A549 (cell line): ENCODE measurements around the gene GABBR2. TPM values are rescaled to one million over a fixed set of nuclear protein-coding genes. Genes with fewer than 3 reads are reported as not detected.

Experiments used
- ATAC-seq, 2 experiments: fragments of 200-7000 bp in 1 of 2; fragments of >200 bp in 1 of 2; cut with Nextera tagmentation in 1 of 2; cut with Tn5 transposase in 1 of 2; 3 replicates each; pipeline versions ENCODE4 v1.8.0 to v1.9.1; 2018 to 2020; ENCODE audit warnings: mild to moderate bottlenecking in 1 of 2, moderate library complexity in 1 of 2
- CTCF ChIA-PET: fragments of 300-600 bp; sonication (Branson Sonifier 250); formaldehyde crosslinking; extraction: SDS; loops from one replicate; lab custom pipeline; 2021; ENCODE audit warnings: antibody characterized with exemption, inconsistent platforms; lab: Yijun Ruan, JAX
- POLR2A ChIA-PET: fragments of 350-600 bp; formaldehyde crosslinking; extraction: SDS; loops from one replicate; lab custom pipeline; 2021; ENCODE audit warnings: antibody characterized with exemption, inconsistent platforms; lab: Yijun Ruan, JAX
- DNase-seq, 2 experiments: peaks; one replicate each; pipeline versions ENCODE4 v3.0.0 to v3.0.0-alpha.2; 2011 to 2016; ENCODE audit warnings: low read depth in 1 of 2, low spot score in 1 of 2
- FAIRE-seq: peaks from 2 replicates; lab custom pipeline; 2011; peaks lifted over from hg19 to GRCh38; lab: Jason Lieb, UNC
- H3K27ac ChIP-seq, 2 experiments: fragments of >200 bp; sonication (Bioruptor Twin); formaldehyde crosslinking; 3 replicates each; pipeline ENCODE4 v1.5.1; 2016 to 2017
- H3K4me1 ChIP-seq: fragments of >200 bp; sonication (Bioruptor Twin); formaldehyde crosslinking; 3 replicates; pipeline ENCODE4 v1.6.1; 2016
- H3K4me2 ChIP-seq: fragments of >200 bp; sonication (Bioruptor Twin); formaldehyde crosslinking; 3 replicates; pipeline ENCODE4 v1.6.1; 2016
- H3K4me3 ChIP-seq: fragments of >200 bp; sonication (Bioruptor Twin); formaldehyde crosslinking; 3 replicates; pipeline ENCODE4 v1.5.1; 2016
- H3K9me3 ChIP-seq: fragments of >200 bp; sonication (Bioruptor Twin); formaldehyde crosslinking; 3 replicates; pipeline ENCODE4 v1.6.1; 2016
- CBX2 ChIP-seq: fragments of 200-600 bp; sonication (generic); IDR thresholded peaks from 2 replicates; pipeline ENCODE4 v1.6.1; 2016; ENCODE audit warnings: low read depth, mild to moderate bottlenecking, borderline replicate concordance
- CBX8 ChIP-seq: fragments of 200-600 bp; sonication (generic); IDR thresholded peaks from 2 replicates; pipeline ENCODE4 v1.6.1; 2016
- CEBPB ChIP-seq, 2 experiments: fragments of >200 bp in 1 of 2; sonication (Bioruptor Twin) in 1 of 2; formaldehyde crosslinking in 1 of 2; IDR thresholded peaks; 2 replicates each; pipeline ENCODE4 v1.6.1; 2012 to 2016
- EHF ChIP-seq: fragments of 250-450 bp; sonication (Bioruptor Pico); IDR thresholded peaks from 2 replicates; pipeline ENCODE4 v1.5.0; 2020; ENCODE audit warnings: mild to moderate bottlenecking
- EHMT2 ChIP-seq: fragments of 200-600 bp; sonication (generic); IDR thresholded peaks from 2 replicates; pipeline ENCODE4 v1.6.1; 2016; ENCODE audit warnings: antibody characterized with exemption, low read depth, mild to moderate bottlenecking, moderate library complexity
- EP300 ChIP-seq, 2 experiments: fragments of >200 bp; sonication (Bioruptor Twin); formaldehyde crosslinking; IDR thresholded peaks; 2 replicates in 1 of 2; 3 replicates in 1 of 2; pipeline ENCODE4 v1.6.1; 2016 to 2017
- FOSB ChIP-seq: fragments of 250-450 bp; sonication (Bioruptor Pico); IDR thresholded peaks from 2 replicates; pipeline ENCODE4 v1.5.0; 2020; ENCODE audit warnings: mild to moderate bottlenecking, moderate library complexity
- GATA3 ChIP-seq: IDR thresholded peaks from 2 replicates; pipeline ENCODE4 v1.6.1; 2012; ENCODE audit warnings: borderline replicate concordance
- HOXB13 ChIP-seq: fragments of 250-450 bp; sonication (Bioruptor Pico); IDR thresholded peaks from 2 replicates; pipeline ENCODE4 v1.5.0; 2020; ENCODE audit warnings: low read depth, mild to moderate bottlenecking, moderate library complexity
- HOXB5 ChIP-seq: fragments of 250-450 bp; sonication (Bioruptor Pico); IDR thresholded peaks from 2 replicates; pipeline ENCODE4 v1.5.0; 2020; ENCODE audit warnings: mild to moderate bottlenecking, moderate library complexity
- JUN ChIP-seq, 2 experiments: fragments of >200 bp; sonication (Bioruptor Twin); formaldehyde crosslinking; IDR thresholded peaks; 2 replicates in 1 of 2; 3 replicates in 1 of 2; pipeline ENCODE4 v1.6.1; 2016 to 2017
- JUNB ChIP-seq: fragments of >200 bp; sonication (Bioruptor Twin); formaldehyde crosslinking; IDR thresholded peaks from 2 replicates; pipeline ENCODE4 v1.6.1; 2016
- MAFK ChIP-seq: fragments of 450-650 bp; IDR thresholded peaks from 2 replicates; pipeline ENCODE4 v1.6.1; 2014; ENCODE audit not compliant: partially characterized antibody
- MAZ ChIP-seq: fragments of 150-350 bp; IDR thresholded peaks from 2 replicates; pipeline ENCODE4 v1.6.1; 2014; ENCODE audit warnings: antibody characterized with exemption, low read depth, low read length, borderline replicate concordance
- NFE2L2 ChIP-seq: fragments of 150-350 bp; conservative IDR thresholded peaks from 2 replicates; pipeline ENCODE4 v1.6.1; 2014; ENCODE audit warnings: low read length
- NPAS2 ChIP-seq: fragments of 250-450 bp; sonication (Bioruptor Pico); IDR thresholded peaks from 2 replicates; pipeline ENCODE4 v1.8.0; 2022; ENCODE audit warnings: mild to moderate bottlenecking, moderate library complexity, borderline replicate concordance
- PHF8 ChIP-seq: fragments of 200-600 bp; sonication (generic); IDR thresholded peaks from 2 replicates; pipeline ENCODE4 v1.6.1; 2016; ENCODE audit warnings: low read depth, mild to moderate bottlenecking, antibody characterized with exemption, moderate library complexity, borderline replicate concordance
- RCOR1 ChIP-seq: fragments of 150-350 bp; IDR thresholded peaks from 2 replicates; pipeline ENCODE4 v1.6.1; 2014; ENCODE audit warnings: antibody characterized with exemption, low read length, low read depth
- TFCP2L1 ChIP-seq: fragments of 250-450 bp; sonication (Bioruptor Pico); IDR thresholded peaks from 2 replicates; pipeline ENCODE4 v1.5.0; 2021; ENCODE audit warnings: mild to moderate bottlenecking
- ZNF302 ChIP-seq: fragments of 250-450 bp; sonication (Bioruptor Pico); IDR thresholded peaks from 2 replicates; pipeline ENCODE4 v1.9.0; 2021; ENCODE audit warnings: inconsistent platforms, mild to moderate bottlenecking, moderate library complexity
- WGBS: methylation state at CpG from one replicate; pipeline ENCODE4 v1.1.6; 2017; ENCODE audit errors: missing lambda C conversion rate; 5-methylcytosine and 5-hydroxymethylcytosine counted together
- polyA plus RNA-seq, 4 experiments: library from polyadenylated mRNA; depleted of rRNA in 3 of 4; stranded (reverse); fragments of >200 nt; fragmentation: RNase III in 1 of 4; extraction: RNeasy Plus Mini Kit Qiagen cat#74134 plus additional on column Dnase treatment in 1 of 4; gene quantifications; 2 replicates in 3 of 4; 3 replicates in 1 of 4; pipeline ENCODE4 v1.2.3, GENCODE V29; 2011 to 2017
- TF ChIP-seq, protein P1 (sequence below): fragments of 450-650 bp; IDR thresholded peaks from 2 replicates; pipeline ENCODE4 v1.6.1; 2014; ENCODE audit warnings: antibody characterized with exemption
- TF ChIP-seq, protein P2 (sequence below): IDR thresholded peaks from 2 replicates; pipeline ENCODE4 v1.6.1; 2012
- TF ChIP-seq, protein P3 (sequence below): IDR thresholded peaks from 2 replicates; pipeline ENCODE4 v1.6.1; 2012
- TF ChIP-seq, protein P4 (sequence below): fragments of 200-600 bp; sonication (generic); IDR thresholded peaks from 2 replicates; pipeline ENCODE4 v1.6.1; 2016; ENCODE audit warnings: antibody characterized with exemption, mild to moderate bottlenecking, moderate library complexity
- TF ChIP-seq, protein P5 (sequence below): fragments of 250-450 bp; sonication (Bioruptor Pico); IDR thresholded peaks from 2 replicates; pipeline ENCODE4 v1.5.0; 2021; ENCODE audit warnings: mild to moderate bottlenecking, moderate library complexity, borderline replicate concordance
- TF ChIP-seq, protein P6 (sequence below): fragments of >200 bp; sonication (Bioruptor Twin); formaldehyde crosslinking; IDR thresholded peaks from 2 replicates; pipeline ENCODE4 v1.6.1; 2016

Gene GABBR2
- polyA plus RNA-seq, 2 of the 4 experiments (the other 2 are of a cell fraction) = 0.08 to 0.57 TPM

DNA sequence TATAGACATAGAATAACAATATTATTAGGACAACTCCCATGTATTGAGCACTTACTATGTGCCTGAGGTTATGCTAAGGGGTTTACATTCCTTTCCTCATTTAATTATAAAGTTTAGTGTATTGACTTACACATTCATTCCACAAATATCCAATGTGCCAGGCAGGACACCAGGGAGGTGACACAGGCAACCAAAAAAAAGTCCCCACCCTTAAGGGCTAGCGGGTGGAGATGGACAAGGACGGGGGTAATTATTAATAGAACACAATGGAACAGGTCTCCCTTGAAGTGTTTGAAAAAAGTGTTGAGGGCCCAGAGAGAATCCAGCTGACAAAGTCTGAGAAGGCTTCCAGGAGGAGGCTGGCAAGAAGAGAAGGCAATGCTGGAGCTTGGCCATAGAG lies 459.0 kb downstream of the GABBR2 start:
- TF ChIP-seq GATA3 (no peak), PHF8 (no peak), NPAS2 (CRISPR knock-in tag) (no peak), TFCP2L1 (CRISPR knock-in tag) (no peak)
- TF ChIP-seq, protein P1, sequence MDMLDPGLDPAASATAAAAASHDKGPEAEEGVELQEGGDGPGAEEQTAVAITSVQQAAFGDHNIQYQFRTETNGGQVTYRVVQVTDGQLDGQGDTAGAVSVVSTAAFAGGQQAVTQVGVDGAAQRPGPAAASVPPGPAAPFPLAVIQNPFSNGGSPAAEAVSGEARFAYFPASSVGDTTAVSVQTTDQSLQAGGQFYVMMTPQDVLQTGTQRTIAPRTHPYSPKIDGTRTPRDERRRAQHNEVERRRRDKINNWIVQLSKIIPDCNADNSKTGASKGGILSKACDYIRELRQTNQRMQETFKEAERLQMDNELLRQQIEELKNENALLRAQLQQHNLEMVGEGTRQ = no peak
- ATAC-seq (no peak), FAIRE-seq (no peak), DNase-seq (no peak)
- Histone ChIP-seq H3K4me2 (peak overlapping the region; percentile 32), H3K9me3 (no peaks in the 10 kb centered on the region), H3K4me1 (peaks cover 81% of the 10 kb centered on the region), H3K4me3 (no peak overlapping the region), H3K27ac (peak overlapping the region; percentile 68 to 86)
- ChIA-PET CTCF (interaction anchor here (2.5 kb wide), 1 partner anchor 27 kb away, joined by 10 read pairs; no protein-coding TSS in a partner anchor), POLR2A (no interaction called here)
- 41% methylated on average over 2 of the region's 2 CpGs for WGBS

DNA sequence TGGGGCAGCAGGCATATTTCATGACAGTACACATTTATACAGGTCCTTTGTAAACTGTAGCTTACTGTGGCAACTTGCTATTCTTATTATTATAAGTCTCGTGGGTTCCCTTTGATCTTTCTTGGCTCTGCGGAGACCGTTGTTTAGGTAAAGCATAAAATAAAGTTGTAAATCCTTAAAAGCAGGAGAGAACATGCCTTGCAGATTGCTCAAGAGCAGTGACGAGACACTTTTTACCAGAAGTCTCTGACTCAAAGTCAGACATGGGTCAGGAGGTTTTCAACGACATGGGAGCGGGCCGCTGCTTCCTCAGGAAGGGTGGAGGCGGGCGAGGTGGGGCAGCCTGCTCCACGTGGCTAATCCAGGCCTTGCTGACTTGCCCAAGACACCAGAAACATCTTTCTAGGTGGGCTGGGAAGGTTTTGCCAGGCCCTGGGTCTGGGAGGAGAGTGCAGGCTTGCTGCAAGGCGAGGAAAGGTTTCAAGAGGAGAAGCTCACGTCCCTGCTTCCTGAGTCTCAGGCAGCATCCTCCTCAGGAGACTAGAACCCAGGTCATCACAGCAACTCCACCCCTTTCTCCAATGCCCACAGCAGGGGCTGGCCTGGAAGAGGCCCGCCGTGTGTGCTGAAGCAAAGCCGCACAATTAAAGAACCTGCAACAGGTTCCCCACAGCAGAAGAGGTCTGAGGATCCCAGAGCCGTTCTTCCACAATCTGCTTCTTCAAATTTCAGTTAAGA lies 459.8 kb downstream of the GABBR2 start:
- peak overlapping the region; percentile 68 to 86 for H3K27ac ChIP-seq
- no peak overlapping the region for H3K4me3 ChIP-seq
- H3K4me2 ChIP-seq = peak overlapping the region; percentile 32
- FAIRE-seq (no peak), ATAC-seq (peak; percentile 37 to 43; a peak in 4 of 6 replicates), DNase-seq (peak in 1 of 2 experiments; percentile 77)
- CTCF ChIA-PET = interaction anchor here (1.0 to 1.7 kb wide), 2 partner anchors 15 to 325 kb away, joined by 3 to 4 read pairs; no protein-coding TSS in a partner anchor
- POLR2A ChIA-PET = no interaction called here
- peaks cover 77% of the 10 kb centered on the region for H3K4me1 ChIP-seq
- no peaks in the 10 kb centered on the region for H3K9me3 ChIP-seq
- WGBS = 63% methylated on average over 14 of the region's 16 CpGs
- TF ChIP-seq EP300 (IDR thresholded peaks at IDR 0.05) (peak; percentile 23 to 48; a peak in 2 of 5 replicates), RCOR1 (no peak), GATA3 (no peak), FOSB (no peak), JUNB (0 out of 2 replicates have a peak, but pooled peaks have one; percentile 36), NPAS2 (CRISPR knock-in tag) (no peak), CEBPB (IDR thresholded peaks at IDR 0.05) (peak; percentile 72 to 73; a peak in 3 of 4 replicates), CBX8 (no peak), JUN (IDR thresholded peaks at IDR 0.05) (peak in 1 of 2 experiments; percentile 37; a peak in 1 of 5 replicates), ZNF302 (CRISPR knock-in tag) (no peak), NFE2L2 (peak; percentile 44; the same call in 1 of the 2 replicates), HOXB13 (CRISPR knock-in tag) (no peak), PHF8 (no peak), MAFK (peak; percentile 79), HOXB5 (CRISPR knock-in tag) (no peak), EHMT2 (no peak), CBX2 (no peak), EHF (CRISPR knock-in tag) (no peak), MAZ (no peak)
- TF ChIP-seq, protein P1 = peak; percentile 43
- TF ChIP-seq, protein P2, sequence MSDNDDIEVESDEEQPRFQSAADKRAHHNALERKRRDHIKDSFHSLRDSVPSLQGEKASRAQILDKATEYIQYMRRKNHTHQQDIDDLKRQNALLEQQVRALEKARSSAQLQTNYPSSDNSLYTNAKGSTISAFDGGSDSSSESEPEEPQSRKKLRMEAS = peak; percentile 81
- TF ChIP-seq, protein P3, sequence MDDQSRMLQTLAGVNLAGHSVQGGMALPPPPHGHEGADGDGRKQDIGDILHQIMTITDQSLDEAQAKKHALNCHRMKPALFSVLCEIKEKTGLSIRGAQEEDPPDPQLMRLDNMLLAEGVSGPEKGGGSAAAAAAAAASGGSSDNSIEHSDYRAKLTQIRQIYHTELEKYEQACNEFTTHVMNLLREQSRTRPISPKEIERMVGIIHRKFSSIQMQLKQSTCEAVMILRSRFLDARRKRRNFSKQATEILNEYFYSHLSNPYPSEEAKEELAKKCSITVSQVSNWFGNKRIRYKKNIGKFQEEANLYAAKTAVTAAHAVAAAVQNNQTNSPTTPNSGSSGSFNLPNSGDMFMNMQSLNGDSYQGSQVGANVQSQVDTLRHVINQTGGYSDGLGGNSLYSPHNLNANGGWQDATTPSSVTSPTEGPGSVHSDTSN = no peak
- TF ChIP-seq, protein P4, sequence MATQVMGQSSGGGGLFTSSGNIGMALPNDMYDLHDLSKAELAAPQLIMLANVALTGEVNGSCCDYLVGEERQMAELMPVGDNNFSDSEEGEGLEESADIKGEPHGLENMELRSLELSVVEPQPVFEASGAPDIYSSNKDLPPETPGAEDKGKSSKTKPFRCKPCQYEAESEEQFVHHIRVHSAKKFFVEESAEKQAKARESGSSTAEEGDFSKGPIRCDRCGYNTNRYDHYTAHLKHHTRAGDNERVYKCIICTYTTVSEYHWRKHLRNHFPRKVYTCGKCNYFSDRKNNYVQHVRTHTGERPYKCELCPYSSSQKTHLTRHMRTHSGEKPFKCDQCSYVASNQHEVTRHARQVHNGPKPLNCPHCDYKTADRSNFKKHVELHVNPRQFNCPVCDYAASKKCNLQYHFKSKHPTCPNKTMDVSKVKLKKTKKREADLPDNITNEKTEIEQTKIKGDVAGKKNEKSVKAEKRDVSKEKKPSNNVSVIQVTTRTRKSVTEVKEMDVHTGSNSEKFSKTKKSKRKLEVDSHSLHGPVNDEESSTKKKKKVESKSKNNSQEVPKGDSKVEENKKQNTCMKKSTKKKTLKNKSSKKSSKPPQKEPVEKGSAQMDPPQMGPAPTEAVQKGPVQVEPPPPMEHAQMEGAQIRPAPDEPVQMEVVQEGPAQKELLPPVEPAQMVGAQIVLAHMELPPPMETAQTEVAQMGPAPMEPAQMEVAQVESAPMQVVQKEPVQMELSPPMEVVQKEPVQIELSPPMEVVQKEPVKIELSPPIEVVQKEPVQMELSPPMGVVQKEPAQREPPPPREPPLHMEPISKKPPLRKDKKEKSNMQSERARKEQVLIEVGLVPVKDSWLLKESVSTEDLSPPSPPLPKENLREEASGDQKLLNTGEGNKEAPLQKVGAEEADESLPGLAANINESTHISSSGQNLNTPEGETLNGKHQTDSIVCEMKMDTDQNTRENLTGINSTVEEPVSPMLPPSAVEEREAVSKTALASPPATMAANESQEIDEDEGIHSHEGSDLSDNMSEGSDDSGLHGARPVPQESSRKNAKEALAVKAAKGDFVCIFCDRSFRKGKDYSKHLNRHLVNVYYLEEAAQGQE = no peak
- TF ChIP-seq, protein P5, sequence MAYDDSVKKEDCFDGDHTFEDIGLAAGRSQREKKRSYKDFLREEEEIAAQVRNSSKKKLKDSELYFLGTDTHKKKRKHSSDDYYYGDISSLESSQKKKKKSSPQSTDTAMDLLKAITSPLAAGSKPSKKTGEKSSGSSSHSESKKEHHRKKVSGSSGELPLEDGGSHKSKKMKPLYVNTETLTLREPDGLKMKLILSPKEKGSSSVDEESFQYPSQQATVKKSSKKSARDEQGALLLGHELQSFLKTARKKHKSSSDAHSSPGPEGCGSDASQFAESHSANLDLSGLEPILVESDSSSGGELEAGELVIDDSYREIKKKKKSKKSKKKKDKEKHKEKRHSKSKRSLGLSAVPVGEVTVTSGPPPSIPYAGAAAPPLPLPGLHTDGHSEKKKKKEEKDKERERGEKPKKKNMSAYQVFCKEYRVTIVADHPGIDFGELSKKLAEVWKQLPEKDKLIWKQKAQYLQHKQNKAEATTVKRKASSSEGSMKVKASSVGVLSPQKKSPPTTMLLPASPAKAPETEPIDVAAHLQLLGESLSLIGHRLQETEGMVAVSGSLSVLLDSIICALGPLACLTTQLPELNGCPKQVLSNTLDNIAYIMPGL = no peak
- TF ChIP-seq, protein P6, sequence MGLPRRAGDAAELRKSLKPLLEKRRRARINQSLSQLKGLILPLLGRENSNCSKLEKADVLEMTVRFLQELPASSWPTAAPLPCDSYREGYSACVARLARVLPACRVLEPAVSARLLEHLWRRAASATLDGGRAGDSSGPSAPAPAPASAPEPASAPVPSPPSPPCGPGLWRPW = no peak
